Activated CD4-positive, alpha-beta T cell treated with anti-CD3 and anti-CD28 coated beads, Interleukin-2, amount 50 U/mL, for 24 hours (primary cell): Measurements from ENCODE around the gene ROPN1B.
"Not testable (repeated sequence)": the region's sequence is repeated elsewhere in the genome, so short reads cannot be mapped to it uniquely, and the experiment has no call there.

Experiments used
- DNase-seq, 2 donors: peaks; one replicate each; pipeline ENCODE4 v3.0.0-alpha.2; 2020; ENCODE audit warnings: low read depth in 1 of 2, low spot score in 1 of 2

Gene ROPN1B

DNA sequence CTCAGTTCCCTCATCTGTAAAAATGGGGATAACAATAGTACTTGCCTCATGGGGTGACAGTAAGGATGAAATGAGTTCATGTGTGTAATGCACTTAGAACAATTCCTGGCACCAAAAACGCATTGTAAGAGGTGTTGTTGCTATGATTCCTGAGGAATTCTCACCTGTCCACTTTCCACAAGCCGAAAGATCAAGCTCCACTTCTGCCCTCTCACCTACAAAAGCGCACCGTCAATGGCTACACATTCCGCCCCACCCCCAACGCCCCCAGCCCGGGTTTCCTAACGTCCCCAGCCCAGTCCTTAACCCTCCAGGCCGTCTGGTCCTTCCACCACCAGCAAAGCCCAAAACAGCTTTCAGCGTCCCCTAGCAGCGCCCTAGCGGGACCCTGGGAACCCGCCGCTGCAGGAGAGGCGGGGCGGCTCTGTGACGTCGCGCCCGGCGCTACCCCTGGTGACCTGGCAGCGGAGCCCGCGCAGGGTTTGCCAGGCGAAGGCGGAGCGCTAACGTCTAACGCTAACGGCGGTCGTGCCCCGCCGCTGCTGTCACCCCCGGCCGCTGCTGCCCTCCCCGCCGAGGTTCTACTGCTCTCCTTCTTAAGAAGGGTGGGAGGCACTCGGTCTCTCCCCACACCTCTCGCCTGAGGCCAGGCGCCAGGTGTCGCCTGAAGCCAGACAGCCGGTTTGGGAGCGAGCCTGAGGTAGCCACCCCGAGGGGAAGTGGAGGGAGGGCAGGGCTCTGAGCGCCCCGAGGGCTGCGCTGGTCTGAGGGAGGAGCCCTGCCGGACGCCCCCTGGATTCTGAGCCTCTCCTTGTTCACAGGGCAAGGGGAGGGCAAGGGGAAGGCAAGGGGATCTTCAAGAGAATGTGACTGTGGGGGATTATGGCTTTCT is at the start of gene ROPN1B:
TSS of gene ROPN1B (plus strand) at position 478 of the 892 bp plus-strand sequence. CDS start 2,877 bp downstream, outside the sequence.
- not testable (repeated sequence) for DNase-seq

DNA sequence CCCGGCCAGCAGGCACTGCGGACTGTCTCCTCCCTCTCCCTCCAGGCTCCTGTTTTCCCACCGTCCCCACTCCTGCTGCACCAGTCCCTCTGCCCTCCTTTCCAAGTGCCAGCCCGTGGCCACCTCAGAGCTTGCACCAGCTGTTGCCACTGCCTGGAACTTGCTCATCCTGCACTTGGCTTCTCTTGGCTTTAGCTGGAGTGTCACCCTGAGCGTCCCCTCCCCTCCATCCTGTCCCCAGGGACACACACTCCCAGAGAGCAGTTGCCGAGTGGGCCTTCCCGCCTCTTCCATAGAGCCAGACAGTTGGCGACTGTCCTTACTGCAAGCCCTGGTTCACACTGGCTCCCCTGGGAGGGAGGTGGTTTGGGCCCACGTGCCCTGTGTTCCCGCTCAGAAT is 48.8 kb upstream of the ROPN1B start:
- not testable (repeated sequence) for DNase-seq

DNA sequence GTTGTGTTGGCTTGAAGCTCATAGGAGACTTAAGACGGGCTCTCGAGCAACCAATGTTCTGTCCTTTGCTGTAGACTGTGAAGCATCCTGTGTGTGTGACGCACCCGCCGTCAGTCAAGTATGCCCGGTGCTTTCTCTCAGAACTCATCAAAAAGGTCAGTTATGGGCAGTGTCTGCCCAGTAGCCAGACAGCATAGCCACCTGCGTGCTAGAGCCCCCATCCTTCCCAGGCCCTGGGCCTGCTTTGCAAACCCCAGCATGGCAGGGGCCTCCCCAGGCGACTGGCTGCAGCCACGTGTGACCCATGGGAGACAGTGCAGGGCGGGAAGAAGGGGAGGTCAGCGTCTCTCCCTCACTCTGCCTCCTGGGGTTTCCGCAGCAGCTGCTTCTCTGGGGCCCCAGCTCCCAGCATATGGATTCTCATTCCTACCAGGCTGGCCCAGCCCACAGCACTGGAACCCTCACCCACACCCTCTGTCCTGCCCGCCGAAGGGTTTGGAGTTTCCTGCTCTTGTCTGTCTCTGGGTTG is 48.2 kb upstream of the ROPN1B start:
- not testable (repeated sequence) for DNase-seq

DNA sequence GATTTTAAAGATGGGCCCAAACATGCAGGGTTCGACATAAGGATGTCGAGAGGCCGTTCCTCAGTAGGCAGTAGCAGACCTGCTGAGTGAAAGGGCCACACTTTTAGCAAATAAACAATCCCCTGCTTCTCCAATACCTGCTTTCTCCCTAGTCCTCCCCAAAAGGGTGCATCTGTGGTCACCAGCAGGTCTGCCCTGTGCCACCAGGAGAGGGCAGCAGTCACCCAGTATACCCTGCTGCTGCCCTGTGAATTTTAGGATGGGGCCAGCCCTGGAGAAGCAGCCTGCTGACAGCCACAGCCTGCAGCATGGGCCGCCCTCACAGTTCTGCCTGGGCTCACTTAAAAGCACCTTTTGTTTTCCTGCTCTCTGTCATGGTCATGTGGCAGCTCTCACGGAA is 47.3 kb upstream of the ROPN1B start:
- peak; percentile 14 to 22 for DNase-seq

DNA sequence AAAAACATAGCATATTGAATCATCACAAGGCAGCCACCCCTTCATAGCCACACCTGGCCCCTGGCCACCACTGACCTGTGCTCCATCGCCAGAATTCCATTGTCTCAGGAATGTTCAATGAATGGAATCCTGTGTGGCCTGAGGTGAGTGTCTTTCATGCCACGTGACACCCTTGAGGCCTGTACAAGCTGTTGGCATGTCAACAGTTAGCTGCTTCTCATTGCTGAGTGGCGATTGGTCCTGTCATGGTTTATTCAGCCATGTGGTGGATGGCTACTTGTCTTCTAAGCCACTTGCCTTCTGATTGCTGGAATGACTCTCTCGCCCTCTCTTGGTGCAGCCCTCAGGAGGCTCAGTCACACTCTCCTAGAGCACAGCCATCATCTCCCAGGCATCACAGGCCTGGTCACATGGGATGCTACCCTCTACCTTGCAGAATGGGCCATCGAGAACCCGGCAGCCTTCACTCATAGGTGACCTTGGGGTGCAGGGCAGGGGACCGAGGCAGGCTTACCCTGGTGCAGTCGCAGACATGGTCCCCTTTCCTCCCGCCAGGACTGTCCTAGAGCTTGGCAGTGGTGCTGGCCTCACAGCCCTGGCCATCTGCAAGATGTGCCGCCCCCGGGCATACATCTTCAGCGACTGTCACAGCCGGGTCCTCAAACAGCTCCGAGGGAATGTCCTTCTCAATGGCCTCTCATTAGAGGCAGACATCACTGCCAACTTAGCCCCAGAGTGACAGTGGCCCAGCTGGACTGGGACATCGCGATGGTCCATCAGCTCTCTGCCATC is 45.5 kb upstream of the ROPN1B start:
- DNase-seq = not testable (repeated sequence)

DNA sequence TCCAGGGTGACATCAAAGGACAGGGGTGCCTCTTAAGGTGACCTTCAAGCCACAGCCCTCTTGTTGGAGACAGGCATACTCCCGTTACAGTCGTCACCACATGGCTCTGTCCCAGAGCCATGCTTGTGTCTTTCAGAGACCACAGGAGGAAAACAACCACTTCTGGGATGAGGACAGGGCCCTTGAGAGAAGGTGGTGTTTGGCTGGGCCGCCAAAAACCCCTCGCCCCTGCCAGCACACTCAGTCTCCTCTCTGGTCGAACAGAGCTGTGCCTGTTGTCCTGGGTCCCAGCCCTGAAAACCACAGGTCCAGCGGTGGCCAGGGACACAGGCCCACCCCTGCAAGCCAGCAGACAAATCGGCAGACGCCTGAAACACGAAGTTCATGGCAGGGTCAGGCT is 44.7 kb upstream of the ROPN1B start:
- DNase-seq = not testable (repeated sequence)

DNA sequence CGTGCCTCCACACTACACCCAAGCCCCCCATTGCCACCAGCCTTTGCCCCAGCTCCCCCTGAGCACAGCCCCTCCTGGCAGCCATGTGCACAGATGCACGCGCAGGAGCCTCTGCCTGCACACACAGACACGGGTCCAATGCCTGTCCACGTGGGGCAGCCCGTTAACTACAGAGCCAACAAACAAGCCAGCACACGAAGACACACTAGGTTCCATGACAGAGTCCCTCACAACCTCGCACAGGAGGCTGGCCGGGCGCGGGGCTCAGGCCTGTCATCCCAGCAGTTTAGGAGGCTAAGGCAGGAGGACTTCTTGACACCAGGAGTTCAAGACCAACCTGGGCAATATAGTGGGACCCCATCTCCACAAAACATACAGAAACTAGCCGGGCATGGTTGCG is 43.3 kb upstream of the ROPN1B start:
- not testable (repeated sequence) for DNase-seq

DNA sequence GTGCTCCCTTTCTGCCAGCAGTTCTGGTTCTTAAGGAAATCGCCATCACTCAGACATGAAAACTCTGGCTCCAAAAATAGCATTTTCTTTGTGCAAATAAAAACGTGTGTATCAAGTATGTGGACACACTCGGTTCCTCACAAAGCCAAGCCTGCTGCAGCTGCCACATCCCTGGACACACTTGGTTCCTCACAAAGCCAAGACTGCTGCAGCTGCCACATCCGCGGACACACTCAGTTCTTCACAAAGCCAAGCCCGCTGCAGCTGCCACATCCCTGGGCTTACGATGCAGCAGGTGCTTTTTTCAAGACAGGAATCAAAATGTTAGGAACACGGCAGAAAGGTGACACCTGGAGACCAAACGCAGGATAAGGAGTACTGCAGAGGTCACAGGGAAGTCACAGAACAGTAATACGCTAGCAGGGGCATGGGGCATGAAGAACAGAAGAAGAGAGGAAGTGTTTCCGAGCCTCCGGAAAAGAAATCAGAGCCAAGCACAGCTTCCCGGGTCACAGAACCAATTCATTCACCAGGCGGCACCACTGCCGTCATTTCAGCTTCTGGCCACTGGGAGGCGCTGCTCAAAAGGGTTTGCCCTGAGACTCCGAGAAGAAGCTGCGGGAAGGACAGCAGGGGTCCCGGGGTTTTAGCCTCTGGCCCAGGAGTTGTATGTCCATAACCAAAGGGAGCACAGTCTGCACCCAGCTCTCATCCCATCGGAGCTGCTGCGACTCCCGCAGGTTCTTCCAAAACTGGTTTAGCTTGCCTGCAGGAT is 40.0 kb upstream of the ROPN1B start:
- DNase-seq = peak; percentile 36 to 55

DNA sequence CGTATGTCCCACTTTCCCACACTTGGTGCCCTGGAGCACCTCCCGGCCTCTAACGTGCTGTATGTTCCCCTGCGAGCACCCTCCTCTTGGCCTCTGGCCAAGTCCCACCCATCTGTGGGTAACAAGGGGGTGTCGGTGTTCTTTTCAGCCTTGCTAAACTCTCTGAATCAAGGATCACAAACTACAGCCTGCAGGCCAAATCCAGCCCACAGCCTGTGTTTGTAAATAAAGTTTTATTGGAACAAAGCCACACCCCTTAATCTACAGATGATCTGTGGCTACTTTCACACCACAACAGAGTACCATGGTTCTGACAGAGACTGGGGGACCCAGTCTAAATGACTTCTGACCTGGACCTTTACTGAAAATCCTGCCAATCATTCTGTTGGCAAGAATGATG is 39.2 kb upstream of the ROPN1B start:
- not testable (repeated sequence) for DNase-seq

DNA sequence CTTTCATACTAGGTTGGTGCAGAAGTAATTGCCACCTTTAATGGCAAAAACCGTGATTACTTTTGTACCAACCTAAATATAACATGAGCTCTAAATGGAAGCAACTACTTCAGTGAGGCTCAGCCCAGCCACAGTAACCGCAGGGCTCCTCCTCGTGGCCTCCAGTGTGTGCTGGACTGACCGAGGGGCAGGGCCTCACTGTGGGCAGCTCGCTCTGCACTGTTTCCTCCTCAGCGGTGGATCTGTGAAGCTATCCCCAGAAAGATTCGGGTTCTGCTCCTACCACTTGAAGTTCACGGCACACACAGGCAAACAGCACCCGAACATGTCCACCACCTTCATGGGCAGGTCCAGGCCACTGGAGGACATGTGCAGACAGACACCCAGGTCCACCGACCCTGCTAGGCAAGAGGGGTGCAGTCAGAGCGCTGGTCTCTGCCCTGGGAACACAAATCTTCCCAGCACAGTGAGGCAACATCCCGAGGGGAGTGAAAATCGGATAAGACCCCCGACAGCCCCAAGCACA is 37.6 kb upstream of the ROPN1B start:
- not testable (repeated sequence) for DNase-seq

DNA sequence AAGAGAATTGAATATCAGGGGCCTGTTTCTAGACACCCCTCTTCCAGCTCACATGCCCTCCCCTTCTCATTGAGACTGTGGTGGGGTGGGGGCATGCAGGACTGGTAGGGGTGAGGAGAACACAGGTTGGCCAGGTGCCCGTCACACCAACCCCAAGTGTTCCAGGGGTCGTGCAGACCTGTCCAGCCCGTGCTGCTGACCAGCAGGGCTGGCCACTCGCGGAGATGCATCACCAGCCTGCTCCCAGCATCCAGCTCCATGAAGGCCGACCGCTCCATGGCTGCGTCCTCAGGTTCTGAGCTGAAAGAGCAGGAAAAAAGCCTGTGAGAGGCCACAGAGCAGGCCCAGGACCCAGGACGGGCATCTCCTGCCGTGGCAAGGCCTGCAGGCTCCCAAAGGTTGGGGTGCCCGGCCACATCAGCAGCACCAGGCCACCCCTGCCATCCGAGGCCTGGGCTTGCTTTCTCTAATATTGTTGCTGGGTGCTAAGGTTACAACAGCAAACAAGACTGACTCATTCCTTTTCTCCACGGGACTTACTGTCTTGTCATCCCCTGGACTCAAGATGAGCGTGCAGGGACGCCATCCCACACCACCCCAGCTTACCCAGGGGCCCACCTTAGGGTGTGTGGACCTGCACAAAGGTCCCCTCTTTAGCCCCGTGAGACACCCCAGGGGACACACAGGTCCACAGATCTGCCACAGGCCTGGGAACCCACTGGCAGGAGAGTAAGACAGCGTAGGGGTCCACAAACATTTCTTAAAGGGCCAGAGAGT is 35.4 kb upstream of the ROPN1B start:
- not testable (repeated sequence) for DNase-seq

DNA sequence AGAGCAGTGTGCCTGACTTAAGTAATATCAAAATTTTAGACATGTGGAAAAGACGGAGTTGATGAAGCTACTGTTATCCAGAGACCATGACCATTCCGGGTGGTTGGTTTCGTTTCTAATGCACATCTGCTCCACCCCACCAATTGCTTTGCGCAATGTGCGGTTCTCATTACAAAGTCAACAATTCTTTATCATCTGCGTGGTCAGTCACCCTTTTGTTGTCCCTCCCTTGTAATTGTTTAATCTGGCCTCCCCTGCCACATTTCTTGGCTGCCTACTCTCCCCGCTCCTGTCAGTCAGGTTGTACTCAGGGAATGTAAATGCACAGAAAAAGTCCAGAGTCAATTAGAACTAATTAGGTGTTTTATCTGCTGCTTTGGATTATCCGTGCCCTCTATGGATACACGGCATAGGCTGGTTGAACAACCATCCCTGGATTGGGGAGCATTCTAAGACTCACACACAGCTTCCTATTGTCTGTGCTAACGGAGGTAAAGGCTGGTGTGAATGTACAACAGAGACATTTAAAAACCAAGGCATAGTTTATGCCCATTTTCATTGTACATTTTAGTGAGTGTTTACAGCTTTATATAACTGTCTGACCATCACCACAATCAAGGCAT is 33.6 kb upstream of the ROPN1B start:
- DNase-seq = not testable (repeated sequence)

DNA sequence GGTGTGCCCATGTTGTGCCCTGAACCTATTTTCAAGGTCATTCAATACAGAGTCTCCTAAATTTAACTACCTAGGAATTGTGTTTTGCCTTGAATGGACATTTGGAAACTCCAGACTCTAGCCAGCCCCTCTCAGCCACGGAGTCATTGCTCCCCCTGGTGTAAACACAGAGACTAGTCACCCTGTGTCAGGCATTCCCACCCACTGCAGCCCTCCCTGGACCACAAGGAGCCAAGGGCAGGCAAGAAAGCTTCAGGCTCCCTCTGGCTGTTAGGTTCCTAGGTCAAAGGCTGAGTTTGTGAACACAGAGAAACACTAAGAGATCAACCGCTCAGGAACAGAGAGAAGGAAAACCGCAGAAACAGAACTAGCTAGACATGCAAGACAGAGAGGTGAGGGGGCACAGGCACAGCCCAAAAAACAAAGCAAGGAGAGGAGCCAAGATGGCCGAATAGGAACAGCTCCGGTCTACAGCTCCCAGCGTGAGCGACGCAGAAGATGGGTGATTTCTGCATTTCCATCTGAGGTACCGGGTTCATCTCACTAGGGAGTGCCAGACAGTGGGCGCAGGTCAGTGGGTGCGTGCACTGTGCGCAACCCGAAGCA is 32.7 kb upstream of the ROPN1B start:
- not testable (repeated sequence) for DNase-seq

DNA sequence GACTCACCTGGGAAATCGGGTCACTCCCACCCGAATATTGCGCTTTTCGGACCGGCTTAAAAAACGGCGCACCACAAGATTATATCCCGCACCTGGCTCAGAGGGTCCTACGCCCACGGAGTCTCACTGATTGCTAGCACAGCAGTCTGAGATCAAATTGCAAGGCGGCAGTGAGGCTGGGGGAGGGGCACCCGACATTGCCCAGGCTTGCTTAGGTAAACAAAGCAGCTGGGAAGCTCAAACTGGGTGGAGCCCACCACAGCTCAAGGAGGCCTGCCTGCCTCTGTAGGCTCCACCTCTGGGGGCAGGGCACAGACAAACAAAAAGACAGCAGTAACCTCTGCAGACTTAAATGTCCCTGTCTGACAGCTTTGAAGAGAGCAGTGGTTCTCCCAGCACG is 32.1 kb upstream of the ROPN1B start:
- DNase-seq = not testable (repeated sequence)

DNA sequence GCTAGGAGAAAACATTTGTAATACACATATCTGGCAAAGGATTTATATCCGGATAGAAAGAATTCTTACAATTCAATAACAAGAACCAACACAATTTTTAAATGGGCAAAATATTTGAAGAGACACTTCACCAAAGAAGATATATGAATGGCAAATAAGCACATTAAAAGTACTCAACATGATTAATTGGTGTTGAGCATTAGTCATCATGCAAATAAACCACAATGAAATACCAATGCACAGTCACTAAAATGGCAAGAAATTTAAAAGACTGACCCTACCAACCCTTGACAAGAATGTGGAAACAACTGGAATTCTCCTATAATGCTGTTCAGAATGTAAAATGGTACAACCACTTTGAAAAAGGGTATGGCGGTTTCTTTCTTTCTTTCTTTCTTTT is 21.2 kb upstream of the ROPN1B start:
- not testable (repeated sequence) for DNase-seq

DNA sequence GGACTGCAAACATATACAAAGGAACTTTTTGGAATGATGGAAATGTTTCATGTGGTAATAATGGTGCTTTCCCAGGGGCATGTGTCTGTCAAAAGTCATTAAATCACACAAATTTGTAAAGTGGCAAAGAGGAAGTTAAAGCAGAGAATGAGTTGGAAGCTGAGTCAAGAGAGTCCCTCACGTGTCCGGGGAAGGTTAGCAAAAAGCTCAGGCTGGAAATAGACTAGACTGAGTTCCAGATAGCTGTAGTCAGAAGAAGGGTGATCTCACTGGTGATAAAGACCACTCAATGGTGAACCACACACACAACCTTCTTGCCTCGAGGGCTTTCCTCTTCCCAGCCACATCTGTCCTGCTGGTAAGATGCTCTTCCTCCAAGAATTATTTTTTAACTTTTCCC is 20.1 kb upstream of the ROPN1B start:
- not testable (repeated sequence) for DNase-seq

DNA sequence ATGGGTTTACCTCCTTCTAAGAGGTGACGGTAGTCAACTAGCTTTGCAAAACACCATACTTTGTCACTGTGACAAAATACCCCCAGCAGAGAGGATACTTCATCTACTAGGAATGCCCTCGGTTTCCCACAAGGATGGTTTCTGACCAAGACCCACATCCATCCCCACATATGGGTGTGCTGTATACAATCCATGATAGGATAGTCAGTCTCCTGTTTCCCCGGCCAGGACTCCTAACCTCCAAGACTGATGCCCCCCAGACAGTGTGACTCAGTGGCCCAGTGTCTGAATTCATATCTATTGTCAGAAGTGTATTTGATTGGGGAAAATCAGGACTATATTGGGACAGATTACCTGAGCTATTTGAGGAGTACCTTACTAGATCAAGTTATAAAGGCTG is 17.8 kb upstream of the ROPN1B start:
- DNase-seq = not testable (repeated sequence)

DNA sequence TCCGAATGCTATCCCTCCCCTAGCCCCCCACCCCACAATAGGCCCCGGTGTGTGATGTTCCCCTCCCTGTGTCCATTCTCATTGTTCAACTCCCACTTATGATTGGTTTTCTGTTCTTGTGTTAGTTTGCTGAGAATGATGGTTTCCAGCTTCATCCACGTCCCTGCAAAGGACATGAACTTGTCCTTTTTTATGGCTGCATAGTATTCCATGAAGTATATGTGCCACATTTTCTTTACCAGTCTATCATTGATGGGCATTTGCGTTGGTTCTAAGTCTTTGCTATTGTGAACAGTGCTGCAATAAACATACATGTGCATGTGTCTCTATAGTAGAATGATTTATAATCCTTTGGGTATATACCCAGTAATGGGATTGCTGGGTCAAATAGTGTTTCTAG is 12.0 kb upstream of the ROPN1B start:
- not testable (repeated sequence) for DNase-seq
